ENCODE measurements around the gene MON1B. TPM values are rescaled to one million over a fixed set of nuclear protein-coding genes. Genes with fewer than 3 reads are reported as not detected.

The MON1B gene
- total and polyA plus RNA-seq, 2 of the 13 experiments (the other 11 are each of a cell fraction or from before 2014, with no cell fraction given): 13.4 to 15.6 TPM

- TF ChIP-seq PHF20 (CRISPR knock-in tag; IDR thresholded peaks at IDR 0.05) (0 out of 2 replicates have a peak, but pooled peaks have one; percentile 63), BRD4 (CRISPR knock-in tag; IDR thresholded peaks at IDR 0.05) (no peak), ZHX2 (IDR thresholded peaks at IDR 0.05; ENCODE audit: low read depth) (no peak), ZHX2 (CRISPR knock-in tag; IDR thresholded peaks at IDR 0.05; ENCODE audit: borderline replicate concordance) (no peak), ZNF430 (CRISPR knock-in tag; IDR thresholded peaks at IDR 0.05) (no peak), CEBPZ (IDR thresholded peaks at IDR 0.05; ENCODE audit: low read length) (no peak), PAF1 (CRISPR knock-in tag; IDR thresholded peaks at IDR 0.05) (no peak), DNMT3B (CRISPR knock-in tag; conservative IDR thresholded peaks at IDR 0.05) (peak; percentile 53; the same call in 1 of the 2 replicates), RFXAP (CRISPR knock-in tag; IDR thresholded peaks at IDR 0.05; ENCODE audit: borderline replicate concordance) (no peak), PLSCR1 (CRISPR knock-in tag; IDR thresholded peaks at IDR 0.05; ENCODE audit: borderline replicate concordance) (no peak), JUNB (CRISPR knock-in tag; IDR thresholded peaks at IDR 0.05; ENCODE audit: borderline replicate concordance) (0 out of 2 replicates have a peak, but pooled peaks have one; percentile 35), SOX13 (IDR thresholded peaks at IDR 0.05) (no peak), SOX13 (CRISPR knock-in tag; conservative IDR thresholded peaks at IDR 0.05 in 1 of 2, IDR thresholded peaks at IDR 0.05 in 1 of 2) (no peak), ZBTB39 (CRISPR knock-in tag; IDR thresholded peaks at IDR 0.05) (no peak), ATF2 (CRISPR knock-in tag; IDR thresholded peaks at IDR 0.05) (no peak; the same call in 1 of the 2 replicates)
These were observed 424 bp downstream of the MON1B start (continued) for GRCh38 chr16:77191259-77191969.
